ENCODE data around the gene MYOZ1. TPM values are rescaled to one million over a fixed set of nuclear protein-coding genes. Genes with fewer than 3 reads are reported as not detected.
A peak's percentile ranks its signal among the peaks of the same experiment; 100 is the strongest.

Gene MYOZ1
- polyA plus RNA-seq, 1 donor (not counting 4 experiments of a cell fraction or from before 2014, with no cell fraction given), result not detected

GRCh38 chr10:73653195-73653594 lies 11.9 kb upstream of the MYOZ1 start:
- Histone ChIP-seq H3K27ac (ENCODE audit: control insufficient read depth, insufficient read depth, low read length) (no peak overlapping the region), H3K9me1 (ENCODE audit: control insufficient read depth, extremely low read depth, insufficient read depth, low read length) (no peaks in the 10 kb centered on the region), H4K20me1 (ENCODE audit: control insufficient read depth, extremely low read depth, insufficient read depth, low read length) (no peaks in the 10 kb centered on the region), H3K36me3 (ENCODE audit: control insufficient read depth in 2 of 2, extremely low read depth in 1 of 2, insufficient read depth in 2 of 2, low read length in 2 of 2) (no peaks in the 10 kb centered on the region), H3K9ac (ENCODE audit: control insufficient read depth, extremely low read depth, insufficient read depth, low read length) (no peak overlapping the region), H3K9me3 (ENCODE audit: control insufficient read depth, low read depth, low read length) (no peaks in the 10 kb centered on the region), H3K4me1 (ENCODE audit: control insufficient read depth, extremely low read depth, insufficient read depth, low read length) (peaks cover 4% of the 10 kb centered on the region), H3K27me3 (ENCODE audit: control insufficient read depth, extremely low read depth, insufficient read depth, low read length) (no peaks in the 10 kb centered on the region), H3K79me2 (ENCODE audit: control insufficient read depth, insufficient read depth, low read length) (no peaks in the 10 kb centered on the region), H3K4me3 (ENCODE audit: control insufficient read depth in 2 of 3, extremely low read depth in 1 of 3, insufficient read depth in 2 of 3, low read depth in 1 of 3, low read length in 3 of 3) (no peak overlapping the region), H3K4me2 (ENCODE audit: control insufficient read depth, extremely low read depth, insufficient read depth, low read depth, low read length) (no peak overlapping the region), H2AFZ (ENCODE audit: control insufficient read depth, low read length) (no peak overlapping the region)
- no peak for DNase-seq (ENCODE audit: low read depth, low spot score)
- dilution Hi-C loops (cut with MboI; ENCODE audit: extremely low pct_ligation_motif_present, low sequenced_read_pairs), result no loop called here
- TF ChIP-seq EZH2 (IDR thresholded peaks at IDR 0.05; ENCODE audit: low read length) (no peak), CTCF (optimal IDR thresholded peaks at IDR 0.05 in 1 of 3, IDR thresholded peaks at IDR 0.05 in 1 of 3, conservative IDR thresholded peaks at IDR 0.05 in 1 of 3; ENCODE audit: extremely low read depth in 1 of 3, insufficient read depth in 2 of 3, low read length in 3 of 3) (no peak)
- FAIRE-seq, result no peak

GRCh38 chr10:73650537-73651331 lies 9.5 kb upstream of the MYOZ1 start:
- Histone ChIP-seq H3K9ac (ENCODE audit: control insufficient read depth, extremely low read depth, insufficient read depth, low read length) (no peak overlapping the region), H2AFZ (ENCODE audit: control insufficient read depth, low read length) (no peak overlapping the region), H3K36me3 (ENCODE audit: control insufficient read depth in 2 of 2, extremely low read depth in 1 of 2, insufficient read depth in 2 of 2, low read length in 2 of 2) (no peaks in the 10 kb centered on the region), H3K79me2 (ENCODE audit: control insufficient read depth, insufficient read depth, low read length) (no peaks in the 10 kb centered on the region), H3K27ac (ENCODE audit: control insufficient read depth, insufficient read depth, low read length) (no peak overlapping the region), H3K4me3 (ENCODE audit: control insufficient read depth in 2 of 3, extremely low read depth in 1 of 3, insufficient read depth in 2 of 3, low read depth in 1 of 3, low read length in 3 of 3) (no peak overlapping the region), H3K27me3 (ENCODE audit: control insufficient read depth, extremely low read depth, insufficient read depth, low read length) (no peaks in the 10 kb centered on the region), H3K9me1 (ENCODE audit: control insufficient read depth, extremely low read depth, insufficient read depth, low read length) (no peaks in the 10 kb centered on the region), H3K4me1 (ENCODE audit: control insufficient read depth, extremely low read depth, insufficient read depth, low read length) (peaks cover 8% of the 10 kb centered on the region), H3K4me2 (ENCODE audit: control insufficient read depth, extremely low read depth, insufficient read depth, low read depth, low read length) (no peak overlapping the region), H3K9me3 (ENCODE audit: control insufficient read depth, low read depth, low read length) (no peaks in the 10 kb centered on the region), H4K20me1 (ENCODE audit: control insufficient read depth, extremely low read depth, insufficient read depth, low read length) (no peaks in the 10 kb centered on the region)
- FAIRE-seq (no peak), DNase-seq (ENCODE audit: low read depth, low spot score) (peak; percentile 54)
- TF ChIP-seq EZH2 (IDR thresholded peaks at IDR 0.05; ENCODE audit: low read length), result no peak
- TF ChIP-seq CTCF (optimal IDR thresholded peaks at IDR 0.05 in 1 of 3, IDR thresholded peaks at IDR 0.05 in 1 of 3, conservative IDR thresholded peaks at IDR 0.05 in 1 of 3; ENCODE audit: extremely low read depth in 1 of 3, insufficient read depth in 2 of 3, low read length in 3 of 3), result no peak
- dilution Hi-C loops (cut with MboI; ENCODE audit: extremely low pct_ligation_motif_present, low sequenced_read_pairs), result no loop called here
